GM12801 (cell line): Measurements from ENCODE around the gene KCNMA1.

Experiments used
- TF ChIP-seq, protein P1 (sequence below): IDR thresholded peaks from one replicate; pipeline ENCODE4 v1.5.1; 2011; ENCODE audit warnings: control low read depth; ENCODE audit not compliant: insufficient read length; ENCODE audit errors: extremely low read depth

Gene KCNMA1

GRCh38 chr10:77032188-77032570, 605.4 kb downstream of the KCNMA1 start:
- TF ChIP-seq, protein P1, sequence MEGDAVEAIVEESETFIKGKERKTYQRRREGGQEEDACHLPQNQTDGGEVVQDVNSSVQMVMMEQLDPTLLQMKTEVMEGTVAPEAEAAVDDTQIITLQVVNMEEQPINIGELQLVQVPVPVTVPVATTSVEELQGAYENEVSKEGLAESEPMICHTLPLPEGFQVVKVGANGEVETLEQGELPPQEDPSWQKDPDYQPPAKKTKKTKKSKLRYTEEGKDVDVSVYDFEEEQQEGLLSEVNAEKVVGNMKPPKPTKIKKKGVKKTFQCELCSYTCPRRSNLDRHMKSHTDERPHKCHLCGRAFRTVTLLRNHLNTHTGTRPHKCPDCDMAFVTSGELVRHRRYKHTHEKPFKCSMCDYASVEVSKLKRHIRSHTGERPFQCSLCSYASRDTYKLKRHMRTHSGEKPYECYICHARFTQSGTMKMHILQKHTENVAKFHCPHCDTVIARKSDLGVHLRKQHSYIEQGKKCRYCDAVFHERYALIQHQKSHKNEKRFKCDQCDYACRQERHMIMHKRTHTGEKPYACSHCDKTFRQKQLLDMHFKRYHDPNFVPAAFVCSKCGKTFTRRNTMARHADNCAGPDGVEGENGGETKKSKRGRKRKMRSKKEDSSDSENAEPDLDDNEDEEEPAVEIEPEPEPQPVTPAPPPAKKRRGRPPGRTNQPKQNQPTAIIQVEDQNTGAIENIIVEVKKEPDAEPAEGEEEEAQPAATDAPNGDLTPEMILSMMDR = no peak

GRCh38 chr10:77031531-77032187, 605.9 kb downstream of the KCNMA1 start:
- TF ChIP-seq, protein P1 = no peak

DNA sequence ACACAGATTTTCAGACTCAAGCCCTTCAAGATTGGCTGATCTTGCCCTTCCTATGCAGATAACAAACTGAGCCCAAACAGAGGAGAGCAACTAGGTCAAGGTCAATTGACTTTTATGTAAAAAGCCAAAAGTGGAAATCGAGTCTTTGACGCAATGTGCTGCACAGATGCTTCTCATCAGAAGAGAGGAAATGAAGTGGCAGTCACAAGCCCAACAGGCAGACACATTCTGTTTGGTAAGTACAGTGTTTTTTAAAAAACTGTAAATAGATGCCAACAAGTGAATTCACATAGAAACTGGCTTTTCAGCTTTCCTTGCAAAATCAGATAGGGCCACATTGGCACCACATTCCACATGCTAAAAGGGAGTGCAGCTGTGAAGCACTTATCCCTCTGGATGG, 606.6 kb downstream of the KCNMA1 start:
- TF ChIP-seq, protein P1 = no peak

- TF ChIP-seq, protein P1 = no peak
Observed at GRCh38 chr10:77029777-77030717, 607.6 kb downstream of the KCNMA1 start.

DNA sequence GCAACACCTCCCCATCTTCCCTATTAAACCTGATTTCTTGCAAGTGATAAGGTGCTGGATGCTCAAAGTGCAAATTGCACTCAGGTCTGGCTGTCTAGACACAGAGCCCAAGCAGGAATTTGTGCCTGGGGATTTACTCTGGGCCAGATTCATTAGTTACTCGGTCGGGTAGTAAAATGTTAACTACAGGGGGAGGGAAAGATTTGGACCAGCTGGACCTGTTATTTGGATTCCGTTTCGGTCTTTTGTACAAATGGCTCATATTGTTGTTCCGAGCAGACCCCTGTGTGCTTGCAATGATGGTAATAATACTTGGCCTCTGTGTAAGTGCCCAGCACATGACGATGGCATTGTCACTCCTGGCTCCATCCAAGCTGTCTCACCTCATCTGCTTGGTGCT, 609.6 kb downstream of the KCNMA1 start:
- TF ChIP-seq, protein P1 = no peak

GRCh38 chr10:77027576-77027975, 610.0 kb downstream of the KCNMA1 start:
- TF ChIP-seq, protein P1 = no peak

GRCh38 chr10:77027141-77027540, 610.5 kb downstream of the KCNMA1 start:
- TF ChIP-seq, protein P1 = no peak
